HG03378 (cell line): ENCODE measurements around the gene IDH3A.

Source experiments
- ATAC-seq: cut with Tn5 transposase; IDR thresholded peaks from one replicate; pipeline ENCODE4 v1.9.1; 2021; ENCODE audit warnings: mild to moderate bottlenecking, moderate library complexity; ENCODE audit not compliant: unreplicated experiment

IDH3A gene

DNA sequence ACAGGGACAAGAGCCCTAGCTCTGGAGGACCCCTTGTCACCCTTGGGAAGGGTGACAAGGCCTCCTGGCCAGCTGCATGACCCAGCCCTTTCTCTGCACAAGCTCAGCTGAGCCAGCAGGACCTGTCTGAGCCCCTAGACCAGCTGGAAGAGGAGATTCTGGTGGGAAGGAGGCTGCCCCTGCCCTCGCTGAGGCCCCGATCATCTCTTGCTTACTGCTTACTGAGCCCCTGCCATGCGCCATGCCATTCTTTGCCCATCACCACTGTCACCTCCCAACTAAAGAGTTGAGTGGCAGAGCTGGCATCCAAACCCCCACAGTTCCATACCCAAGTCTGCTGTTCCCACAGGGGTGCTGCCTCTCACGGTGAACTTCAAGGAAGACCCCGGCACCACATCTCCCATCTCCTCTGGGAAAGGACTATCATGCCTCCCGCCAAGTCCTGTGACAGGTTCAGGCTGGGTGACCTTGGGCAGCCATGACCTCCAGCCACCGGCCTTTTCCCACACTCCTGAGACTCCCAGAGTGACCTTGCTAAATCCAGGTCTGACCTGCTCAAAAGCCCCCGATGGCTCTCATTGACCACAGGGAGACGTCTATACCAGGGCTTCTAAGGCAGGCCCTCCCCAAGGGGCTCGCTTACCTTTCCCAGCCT lies 51.2 kb downstream of the IDH3A start:
- no peak for ATAC-seq

- no peak for ATAC-seq
Measured at GRCh38 chr15:78201281-78202190, 52.4 kb downstream of the IDH3A start.

- no peak for ATAC-seq
Measured at GRCh38 chr15:78203346-78204225, 54.4 kb downstream of the IDH3A start.

GRCh38 chr15:78204351-78205309 lies 55.5 kb downstream of the IDH3A start:
- ATAC-seq: no peak

DNA sequence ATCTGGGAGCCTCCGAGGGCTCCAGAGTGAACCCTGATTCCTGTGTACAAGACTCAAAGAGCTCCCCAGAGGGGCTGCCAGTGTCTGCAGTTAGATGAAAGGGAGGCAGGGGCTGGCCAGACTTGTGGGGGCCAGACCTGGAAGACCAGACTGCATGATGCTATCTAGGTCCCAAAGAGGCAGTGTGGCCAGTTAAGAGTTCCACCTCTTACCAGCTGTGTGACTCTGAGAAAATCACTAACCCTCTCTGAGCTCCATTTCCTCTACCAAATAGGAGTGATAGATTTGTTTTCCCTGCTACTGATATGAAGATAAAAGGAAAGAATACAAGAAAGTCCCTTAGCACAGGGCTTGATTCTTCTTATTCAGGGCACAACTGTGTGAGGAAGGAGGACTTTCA lies 56.2 kb downstream of the IDH3A start:
- ATAC-seq: no peak

DNA sequence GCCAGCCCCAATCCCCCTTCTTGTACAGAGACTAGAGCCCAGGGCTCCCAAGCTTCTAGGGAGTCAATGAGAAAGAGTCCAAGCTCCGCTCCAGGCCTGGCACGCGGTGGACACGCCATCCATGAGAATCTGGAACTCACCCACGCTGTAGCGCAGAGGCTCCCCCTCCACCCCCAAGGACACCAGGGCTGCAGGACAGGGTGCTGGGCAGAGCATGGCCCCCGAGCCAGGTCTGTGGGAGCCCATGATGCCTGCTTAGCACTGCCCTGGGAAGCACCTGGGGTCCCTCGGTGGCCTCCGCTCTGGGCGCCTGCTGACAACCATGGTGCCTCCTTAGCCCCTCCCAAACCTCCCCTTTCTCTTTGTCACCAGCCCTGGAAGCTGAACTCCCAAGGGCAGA lies 56.7 kb downstream of the IDH3A start:
- no peak for ATAC-seq

- no peak for ATAC-seq
Measured at GRCh38 chr15:78206326-78207109, 57.4 kb downstream of the IDH3A start.

DNA sequence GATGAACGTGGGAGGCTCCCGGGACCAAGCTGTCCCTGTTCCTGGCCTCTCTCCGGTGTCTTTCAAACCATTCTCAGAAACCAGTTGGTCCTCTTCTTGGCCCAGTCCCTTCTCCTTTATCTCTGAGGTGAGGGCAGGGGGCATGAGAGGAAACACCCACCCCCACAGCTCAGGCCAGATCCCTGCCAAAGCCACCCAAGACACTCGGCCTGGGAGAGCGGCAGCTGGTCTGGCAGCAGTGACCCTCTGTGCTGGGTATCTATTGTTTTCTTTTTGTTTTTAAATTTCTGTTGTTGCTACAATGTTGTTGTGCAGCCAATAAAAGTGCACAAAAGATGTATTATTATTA lies 57.9 kb downstream of the IDH3A start:
- ATAC-seq: no peak

- ATAC-seq: no peak
Measured at GRCh38 chr15:78207641-78208340, 58.6 kb downstream of the IDH3A start.

DNA sequence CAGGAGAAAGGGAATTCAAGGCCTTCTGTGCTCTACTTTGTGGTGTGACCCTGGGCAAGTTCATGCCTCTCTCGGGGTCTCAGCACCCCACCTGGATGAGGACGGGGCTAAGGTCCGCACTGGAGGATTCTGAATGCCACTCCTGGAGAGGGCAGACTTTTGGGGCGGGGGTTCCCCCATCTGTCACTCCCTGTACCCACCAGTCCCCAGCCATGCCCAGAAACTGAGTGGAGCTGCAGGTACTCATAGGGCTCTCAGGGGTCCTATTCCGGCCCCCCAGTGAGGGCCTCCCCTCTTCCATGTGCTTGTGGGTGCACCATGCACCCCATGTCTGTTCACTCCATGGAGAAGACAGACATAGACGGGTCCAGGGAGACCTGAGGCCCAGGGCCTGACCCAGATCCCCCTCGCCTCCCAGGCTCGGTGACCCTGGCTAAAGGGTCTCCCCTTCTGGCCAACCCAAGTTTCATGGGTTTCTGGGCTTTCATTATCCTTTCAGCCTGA lies 59.2 kb downstream of the IDH3A start:
- ATAC-seq: no peak

- no peak for ATAC-seq
Measured at GRCh38 chr15:78208887-78209645, 59.9 kb downstream of the IDH3A start.

DNA sequence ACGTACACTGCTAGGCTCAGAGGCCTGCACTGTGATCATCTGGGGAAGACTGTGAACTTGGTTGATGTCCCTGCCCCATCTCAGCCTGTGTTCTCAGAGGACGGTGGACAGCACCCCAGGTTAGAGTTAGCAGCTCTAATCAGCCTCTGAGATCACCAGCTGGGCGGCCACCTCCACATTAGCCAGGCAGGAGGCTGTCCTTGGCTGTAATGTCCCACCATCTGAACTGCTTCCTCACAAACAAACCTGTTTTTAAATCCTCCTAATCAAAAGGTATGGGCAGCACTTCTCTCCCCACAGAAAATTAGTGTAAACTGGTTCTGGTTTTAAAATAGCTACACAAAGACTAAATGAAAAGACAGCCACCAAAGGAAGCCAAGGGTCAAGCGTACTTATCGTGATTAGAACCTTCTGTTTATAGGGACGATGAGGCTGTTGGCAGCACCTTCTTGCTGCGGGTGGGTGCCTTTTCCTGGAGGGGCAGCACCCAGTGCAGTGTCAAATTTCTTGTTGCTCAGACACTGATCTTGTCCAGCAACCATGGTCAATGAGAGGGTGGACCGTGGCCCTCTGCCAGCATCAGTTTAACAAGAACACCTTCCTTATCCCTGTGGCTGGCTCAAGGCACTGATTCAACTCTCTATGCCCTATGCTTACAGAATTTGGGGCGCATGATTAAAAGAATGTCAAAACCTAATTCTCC lies 60.6 kb downstream of the IDH3A start:
- ATAC-seq: no peak

- ATAC-seq: no peak
Measured at GRCh38 chr15:78210349-78210717, 61.2 kb downstream of the IDH3A start.

DNA sequence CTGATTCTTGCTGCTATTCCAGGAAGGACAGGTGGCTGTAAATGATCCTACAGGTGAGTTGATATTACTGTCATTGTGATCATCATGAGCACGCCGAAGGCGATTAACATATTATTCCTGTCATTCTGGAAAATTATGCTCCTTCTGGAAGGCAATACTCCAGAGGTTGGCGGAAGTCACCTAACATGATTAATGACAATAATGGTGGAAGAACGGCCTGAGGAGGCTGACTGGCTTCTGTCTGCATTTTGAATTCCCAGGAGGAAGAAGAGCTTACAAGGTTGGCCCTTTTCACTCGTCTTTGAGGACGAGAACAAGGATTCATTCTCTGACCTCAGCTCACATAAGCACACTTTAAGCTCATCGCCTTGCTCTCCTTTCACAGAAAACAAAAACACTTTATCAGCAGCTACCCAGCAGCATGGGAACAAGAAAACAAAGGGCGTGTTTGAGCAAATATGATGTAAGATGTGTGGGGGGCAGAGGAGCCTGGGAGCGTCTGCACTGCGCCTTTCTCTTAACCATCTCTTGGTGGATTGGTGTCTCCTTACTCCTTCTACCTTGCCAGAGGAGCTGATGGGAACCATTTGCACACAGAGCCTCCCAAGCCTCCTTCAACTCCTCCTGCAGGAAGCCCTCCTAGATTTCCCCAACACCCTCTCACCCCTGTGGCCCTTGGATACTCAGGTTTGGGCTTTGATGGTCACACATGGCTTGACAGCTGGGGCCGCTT lies 62.2 kb downstream of the IDH3A start:
- no peak for ATAC-seq

DNA sequence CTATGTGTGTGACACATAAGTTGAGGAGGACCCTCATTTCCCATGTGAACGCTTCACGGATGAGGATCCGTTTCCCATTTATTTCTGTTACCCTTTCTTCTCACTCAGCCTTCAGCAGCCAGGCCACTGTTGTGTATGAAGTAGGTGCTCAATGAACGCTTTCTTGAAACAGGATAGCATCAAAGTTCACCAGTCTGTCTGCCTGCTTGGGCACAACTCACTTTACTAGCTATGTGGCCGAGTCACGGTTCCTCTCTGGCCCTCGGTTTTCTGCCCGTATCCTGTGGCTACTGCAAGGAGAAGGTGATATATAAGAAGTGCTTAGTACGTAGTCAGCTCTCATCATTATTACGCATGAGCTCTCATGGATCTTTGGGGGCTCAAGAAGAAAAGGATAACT lies 62.8 kb downstream of the IDH3A start:
- ATAC-seq: no peak

DNA sequence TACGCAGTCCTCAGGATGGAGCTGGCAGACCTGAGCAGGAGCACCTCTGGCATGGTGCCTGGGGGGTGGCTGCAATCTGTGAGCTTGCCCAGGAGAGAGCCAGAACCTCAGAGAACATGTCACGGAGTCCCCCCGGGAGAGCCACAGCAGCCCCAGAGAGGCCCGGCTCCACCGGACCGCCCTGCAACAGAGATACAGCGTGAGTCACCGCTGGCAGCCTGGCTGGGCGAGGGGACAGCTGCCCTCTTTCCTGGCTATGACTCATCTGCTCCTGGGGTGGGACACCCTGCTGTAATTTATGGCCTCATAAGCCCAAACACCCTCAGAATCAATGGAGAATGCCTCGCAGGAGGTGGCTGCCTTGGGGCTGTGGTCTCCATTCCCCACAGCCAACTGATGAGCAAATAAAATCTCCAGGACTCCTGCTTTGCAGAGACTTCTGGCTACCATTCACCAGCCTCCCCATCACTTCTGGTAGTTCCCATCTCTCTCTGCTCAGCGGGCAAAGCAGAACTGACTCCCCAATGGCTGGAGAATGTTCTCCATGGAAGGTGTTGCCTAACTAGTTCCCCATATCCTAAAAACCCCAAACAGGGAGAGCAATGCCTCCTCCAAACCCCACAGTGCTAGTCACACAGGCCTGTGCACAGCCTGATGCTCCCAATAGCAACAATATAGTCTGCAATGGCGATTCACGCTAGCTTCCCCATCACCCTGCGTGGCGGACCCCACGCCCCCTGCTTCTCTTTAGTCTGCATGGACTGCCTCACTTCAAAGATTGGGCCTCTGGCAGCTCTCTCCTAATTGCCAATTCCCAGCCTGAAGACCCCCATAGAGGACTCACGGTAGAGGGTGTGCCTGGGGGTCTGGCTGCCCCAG lies 63.6 kb downstream of the IDH3A start:
- no peak for ATAC-seq
